ENCODE measurements around the gene SERPINB13. TPM values are rescaled to one million over a fixed set of nuclear protein-coding genes. Genes with fewer than 3 reads are reported as not detected.
"Not testable (repeated sequence)": the region's sequence is repeated elsewhere in the genome, so short reads cannot be mapped to it uniquely, and the experiment has no call there.

SERPINB13 gene
- total RNA-seq, 1 donor from 2014 or later: 21.2 TPM

- no peak for DNase-seq
Observed at GRCh38 chr18:63590373-63590772, 3.2 kb downstream of the SERPINB13 start.

GRCh38 chr18:63590966-63591695 lies 4.0 kb downstream of the SERPINB13 start:
- no peak for DNase-seq

- no peak for DNase-seq
Observed at GRCh38 chr18:63591725-63592124, 4.6 kb downstream of the SERPINB13 start.

GRCh38 chr18:63592471-63592870 lies 5.3 kb downstream of the SERPINB13 start:
- DNase-seq: no peak

- DNase-seq: no peak
Observed at GRCh38 chr18:63596964-63597363, 9.8 kb downstream of the SERPINB13 start.

DNA sequence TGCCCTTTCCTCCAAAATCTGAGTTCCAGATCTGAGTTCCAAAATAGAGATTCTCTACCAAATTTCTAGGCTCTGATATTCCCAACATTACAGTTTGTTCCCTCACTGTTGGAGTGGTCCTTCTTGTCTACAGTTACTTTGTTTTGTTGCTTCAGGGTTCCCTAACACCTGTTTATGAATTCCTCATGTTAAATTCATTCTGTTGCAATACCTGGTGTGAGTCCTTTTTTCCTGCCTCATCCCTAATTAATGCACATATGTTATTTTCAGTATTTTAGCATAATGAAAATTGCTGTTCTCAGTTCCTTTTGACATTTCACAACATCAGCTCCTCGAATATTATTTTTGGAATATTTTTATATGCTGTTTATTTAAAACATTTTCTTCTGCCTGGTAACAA lies 16.2 kb downstream of the SERPINB13 start:
- DNase-seq: no peak

GRCh38 chr18:63603772-63604171 lies 16.6 kb downstream of the SERPINB13 start:
- no peak for DNase-seq

DNA sequence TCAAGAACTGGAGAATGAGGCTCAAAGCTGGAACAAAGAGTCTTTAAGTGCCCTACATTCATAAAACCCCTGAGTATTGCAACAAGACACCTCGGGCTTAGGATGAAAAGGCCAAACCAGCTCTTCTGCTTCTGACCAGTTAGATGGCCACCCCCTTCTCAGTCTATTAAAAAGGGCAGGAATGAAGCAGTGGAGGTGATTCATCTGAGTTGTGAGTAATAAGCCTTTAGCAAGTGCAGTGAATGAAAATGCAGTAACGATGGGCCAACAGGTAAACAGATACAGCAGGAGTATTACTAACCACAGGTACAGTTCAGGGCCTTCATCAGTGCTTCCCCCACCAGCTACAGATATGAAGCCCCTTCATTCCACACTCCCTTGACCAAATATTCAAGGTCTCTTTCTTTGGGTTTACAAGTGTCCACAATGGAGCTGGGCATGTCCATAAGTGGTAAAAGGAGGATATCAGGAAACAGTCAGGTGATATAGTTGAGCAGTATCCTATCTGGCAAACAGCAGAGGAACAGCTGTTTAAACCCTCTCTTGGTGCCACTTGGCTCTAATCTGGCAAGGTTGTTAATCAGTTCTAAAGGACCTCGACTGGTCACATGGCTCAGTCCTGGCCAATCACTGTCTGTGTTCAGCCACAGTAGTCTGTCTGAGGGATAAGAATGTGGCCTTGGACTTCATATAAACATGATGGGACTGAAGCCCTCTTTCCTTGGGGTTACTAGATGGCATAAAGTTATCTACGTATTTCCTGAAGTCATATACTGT lies 17.8 kb downstream of the SERPINB13 start:
- no peak for DNase-seq

GRCh38 chr18:63606526-63606925 lies 19.4 kb downstream of the SERPINB13 start:
- no peak for DNase-seq

- DNase-seq: no peak
Observed at GRCh38 chr18:63613420-63613819, 26.3 kb downstream of the SERPINB13 start.

GRCh38 chr18:63617049-63617914 lies 30.1 kb downstream of the SERPINB13 start:
- DNase-seq: no peak

DNA sequence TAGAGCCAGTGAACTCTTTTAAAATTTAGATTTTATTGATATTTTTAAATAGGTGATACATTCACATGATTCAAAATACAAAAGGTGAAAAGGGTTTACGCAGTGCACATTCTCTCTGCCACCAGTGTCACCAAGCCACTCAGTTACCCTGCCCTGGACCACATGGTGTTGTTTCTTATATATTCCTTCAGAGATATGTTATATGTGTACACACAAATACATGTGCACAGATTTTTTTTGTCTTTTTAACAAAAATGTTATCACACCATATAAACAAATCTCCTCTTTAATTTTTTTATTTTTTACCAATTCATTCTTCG lies 30.7 kb downstream of the SERPINB13 start:
- no peak for DNase-seq

GRCh38 chr18:63619661-63620060 lies 32.5 kb downstream of the SERPINB13 start:
- DNase-seq: no peak

DNA sequence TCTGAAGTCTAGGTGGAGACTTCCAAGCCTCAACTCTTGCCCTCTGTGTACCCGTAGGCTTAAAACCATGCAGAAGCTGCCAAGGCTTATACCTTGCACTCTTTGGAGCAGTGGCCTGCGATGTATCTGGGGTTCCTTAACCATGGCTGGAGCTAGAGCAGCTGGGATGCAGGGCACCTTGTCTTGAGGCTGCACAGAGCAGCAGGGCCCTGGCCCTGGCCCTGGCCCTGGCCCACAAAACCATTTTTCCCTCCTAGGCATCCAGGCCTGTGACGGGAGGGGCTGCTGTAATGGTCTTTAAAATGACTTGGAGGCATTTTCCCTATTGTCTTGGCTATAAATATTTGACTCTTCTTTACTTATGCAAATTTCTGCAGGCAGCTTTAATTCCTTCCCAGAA lies 37.7 kb downstream of the SERPINB13 start:
- DNase-seq: no peak

- no peak for DNase-seq
Observed at GRCh38 chr18:63626431-63626830, 39.3 kb downstream of the SERPINB13 start.

GRCh38 chr18:63627819-63628218 lies 40.7 kb downstream of the SERPINB13 start:
- DNase-seq: no peak

- no peak for DNase-seq
Observed at GRCh38 chr18:63637703-63638102, 50.6 kb downstream of the SERPINB13 start.

GRCh38 chr18:63641157-63641680 lies 54.1 kb downstream of the SERPINB13 start:
- not testable (repeated sequence) for DNase-seq

DNA sequence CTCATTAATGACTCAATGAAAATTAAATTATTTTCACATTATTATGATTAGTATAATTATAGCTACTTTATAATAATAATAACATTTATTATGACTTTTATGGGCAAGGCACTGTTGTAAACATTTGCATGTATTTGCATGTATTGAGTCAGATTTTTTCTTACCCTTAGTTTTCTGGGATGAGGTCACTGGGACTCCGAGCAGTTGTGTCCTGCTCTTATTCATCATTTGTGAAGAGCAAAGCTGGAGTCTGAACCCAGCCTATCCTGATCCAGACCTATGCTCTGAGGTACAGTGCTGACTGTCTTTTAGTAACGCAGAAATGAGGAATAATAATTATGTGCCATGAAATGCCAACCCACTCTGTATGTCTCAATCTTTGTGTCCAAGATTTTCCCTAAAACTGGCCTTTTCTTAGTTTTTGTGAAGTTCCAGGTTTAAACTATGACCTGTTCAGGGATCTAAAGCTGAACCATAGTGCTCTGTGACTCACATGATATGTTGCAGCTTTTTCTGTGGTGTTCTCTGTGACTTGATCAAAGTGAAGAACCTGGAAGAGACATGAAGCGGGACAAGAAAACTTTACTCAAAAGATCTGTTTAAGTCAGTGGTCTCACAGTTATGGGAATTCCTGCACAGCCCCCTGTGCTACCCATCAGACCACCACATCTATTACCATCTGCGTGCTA lies 55.7 kb downstream of the SERPINB13 start:
- DNase-seq: not testable (repeated sequence)

DNA sequence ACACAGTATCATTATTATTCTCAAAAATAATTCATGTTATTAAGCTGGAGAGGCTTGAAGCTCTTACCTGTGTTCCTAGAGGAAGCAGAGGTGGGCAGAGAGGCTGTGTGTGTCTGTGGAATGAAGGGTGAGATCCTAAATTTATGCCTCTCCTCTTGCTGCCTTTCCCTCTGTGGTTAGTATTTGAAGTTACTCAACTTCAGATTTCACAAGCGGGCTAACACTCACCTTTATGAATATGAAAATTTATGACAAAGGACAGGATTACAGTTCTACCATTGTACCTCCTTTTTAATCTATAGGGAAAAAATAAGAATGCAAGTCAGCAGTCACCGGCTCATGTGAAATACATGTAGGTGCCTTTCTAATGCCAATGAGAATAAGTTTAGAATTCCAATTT lies 57.0 kb downstream of the SERPINB13 start, which contains the start of gene SERPINB4:
Gene SERPINB4 (minus strand): TSS at position 115 of the 400 bp plus-strand sequence. CDS start 679 bp downstream, outside the sequence.
- DNase-seq: not testable (repeated sequence)

- DNase-seq: not testable (repeated sequence)
Observed at GRCh38 chr18:63644694-63645093, 57.6 kb downstream of the SERPINB13 start.

GRCh38 chr18:63646936-63647335 lies 59.8 kb downstream of the SERPINB13 start:
- DNase-seq: peak; percentile 8
